Activated naive CD4-positive, alpha-beta T cell treated with Interleukin-2 at 50 U/mL for 16 hours (primary cell): ENCODE results near the gene TCF12.

Source experiments
- DNase-seq: peaks from one replicate; pipeline ENCODE4 v3.0.0-alpha.2; 2020

TCF12 gene

DNA sequence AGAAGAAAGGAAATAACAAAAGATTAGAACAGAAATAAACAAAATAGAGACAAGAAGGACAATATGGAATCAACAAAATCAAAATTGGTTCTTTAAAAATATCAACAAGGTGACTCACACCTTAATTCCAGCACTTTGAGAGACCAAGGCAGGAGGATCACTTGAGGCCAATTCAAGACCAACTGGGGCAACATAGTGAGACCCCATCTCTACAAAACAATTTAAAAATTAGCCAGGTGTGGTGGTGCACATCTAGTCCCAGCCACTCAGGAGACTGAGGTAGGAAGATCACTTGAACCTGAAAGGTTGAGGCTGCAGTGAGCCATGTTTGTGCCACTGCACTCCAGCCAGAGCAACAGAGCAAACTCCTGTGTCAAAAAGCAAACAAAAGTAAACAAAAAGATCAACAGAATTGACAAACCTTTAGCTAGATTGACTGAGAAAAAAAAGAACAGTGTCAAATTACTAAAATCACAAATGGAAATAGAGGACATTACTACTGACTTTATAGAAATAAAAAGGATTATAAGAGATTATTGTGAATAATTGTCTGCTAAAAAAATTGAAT is 267.1 kb downstream of the TCF12 start:
- DNase-seq = no peak

DNA sequence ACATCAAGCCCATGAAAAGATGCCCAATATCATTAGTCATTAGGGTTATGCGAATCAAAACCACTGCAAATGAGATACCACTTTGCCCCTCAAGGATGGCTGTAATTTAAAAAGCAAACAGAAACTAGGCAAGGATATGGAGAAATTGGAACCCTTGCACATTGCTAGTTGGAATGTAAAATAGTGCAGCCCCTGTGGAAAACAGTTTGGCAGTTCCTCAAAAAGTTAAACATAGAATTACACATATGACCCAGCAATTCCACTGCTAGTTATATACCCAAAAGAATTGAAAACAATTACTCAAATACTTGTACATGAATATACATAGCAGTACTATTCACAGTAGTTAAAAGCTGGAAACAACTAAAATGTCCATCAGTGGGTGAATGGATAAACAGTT is 271.0 kb downstream of the TCF12 start:
- no peak for DNase-seq

DNA sequence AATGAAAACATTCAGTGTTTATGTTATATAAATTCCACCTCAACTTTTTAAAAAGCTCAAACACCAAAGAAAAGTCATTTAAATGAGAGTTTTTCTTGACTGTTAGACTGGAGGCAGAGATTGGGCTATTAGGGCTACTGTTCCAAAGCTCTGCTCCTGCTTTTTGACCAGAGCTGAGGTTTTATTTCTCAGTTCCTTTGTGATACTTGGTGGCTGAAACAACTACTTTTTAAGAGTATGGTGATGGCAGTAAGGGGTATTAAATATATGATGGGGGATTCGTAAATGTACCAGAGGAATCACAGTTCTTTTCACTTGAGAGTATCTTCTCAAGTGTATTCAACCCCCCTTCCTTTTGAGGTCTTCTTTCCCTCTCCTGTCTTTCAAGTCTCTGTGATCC is 271.8 kb downstream of the TCF12 start:
- DNase-seq = no peak

- DNase-seq = no peak
Observed at GRCh38 chr15:57193161-57193560, 274.7 kb downstream of the TCF12 start.

GRCh38 chr15:57195326-57195725 is 276.9 kb downstream of the TCF12 start:
- no peak for DNase-seq

DNA sequence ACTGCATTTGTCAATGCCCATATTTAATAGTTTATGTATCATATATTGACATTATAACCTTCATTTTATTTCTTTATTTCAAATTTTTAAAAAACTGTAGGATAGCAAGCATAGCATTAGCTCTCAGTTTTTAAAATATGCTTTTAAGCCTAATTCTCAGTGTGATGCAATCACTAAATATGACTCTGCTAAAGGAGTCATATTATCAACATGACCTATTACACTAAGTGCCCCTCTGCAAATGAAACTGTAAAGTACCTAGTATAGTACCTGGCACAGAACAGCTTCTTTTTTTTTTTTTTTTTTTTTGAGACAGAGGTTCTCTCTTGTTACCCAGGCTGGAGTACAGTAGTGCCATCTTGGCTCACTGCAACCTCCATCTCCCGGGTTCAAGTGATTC is 278.4 kb downstream of the TCF12 start:
- DNase-seq = no peak

GRCh38 chr15:57198131-57198530 is 279.7 kb downstream of the TCF12 start:
- no peak for DNase-seq

DNA sequence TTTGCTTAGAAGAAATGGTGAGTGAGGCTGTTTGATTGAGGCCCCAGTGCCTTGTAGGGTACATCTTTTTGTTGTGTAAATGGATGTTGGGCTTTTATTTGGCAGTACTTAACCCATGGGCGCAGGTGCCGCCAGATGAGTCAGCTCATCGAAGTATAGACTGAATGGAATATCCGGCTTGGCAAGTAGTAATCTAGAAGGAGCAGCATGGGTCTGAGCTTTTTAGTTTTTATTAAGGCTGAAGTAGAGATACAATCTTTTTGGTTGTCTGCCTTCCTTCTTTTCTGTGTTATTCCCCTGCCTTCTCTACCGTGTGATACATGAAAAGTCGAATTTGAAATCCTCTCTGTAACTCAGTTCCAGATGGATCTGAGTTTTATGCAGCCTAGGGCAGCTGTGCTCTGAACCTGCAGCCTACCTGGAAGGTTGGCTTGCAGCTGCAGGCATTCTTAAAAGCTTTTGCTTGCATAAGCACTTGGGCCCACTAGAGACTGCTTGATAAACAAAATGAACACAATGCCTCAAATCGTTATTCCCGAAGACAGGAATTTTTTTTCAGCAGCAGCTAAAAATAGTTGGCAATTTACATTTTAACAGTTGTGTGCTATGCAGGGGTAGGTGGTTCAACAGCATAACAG is 280.3 kb downstream of the TCF12 start:
- no peak for DNase-seq

DNA sequence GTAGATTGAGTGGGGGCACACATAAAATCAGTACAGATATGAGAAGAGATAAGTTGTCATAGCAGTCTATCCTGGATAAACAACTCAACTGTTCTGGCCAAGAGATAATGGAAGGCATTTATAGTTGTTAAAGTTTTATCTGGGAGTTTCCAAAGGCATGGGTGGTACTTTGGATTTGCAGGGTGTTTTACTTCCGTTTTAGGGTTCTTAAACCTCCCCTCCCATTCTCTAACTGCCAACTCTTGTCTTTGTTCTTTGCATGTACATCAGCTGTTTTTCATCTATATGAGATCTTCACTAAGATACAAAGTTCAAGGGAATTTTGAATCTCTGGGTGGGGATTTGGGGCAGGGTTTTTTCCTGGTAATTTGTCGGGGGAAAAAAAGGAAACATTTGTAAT is 283.1 kb downstream of the TCF12 start:
- no peak for DNase-seq

DNA sequence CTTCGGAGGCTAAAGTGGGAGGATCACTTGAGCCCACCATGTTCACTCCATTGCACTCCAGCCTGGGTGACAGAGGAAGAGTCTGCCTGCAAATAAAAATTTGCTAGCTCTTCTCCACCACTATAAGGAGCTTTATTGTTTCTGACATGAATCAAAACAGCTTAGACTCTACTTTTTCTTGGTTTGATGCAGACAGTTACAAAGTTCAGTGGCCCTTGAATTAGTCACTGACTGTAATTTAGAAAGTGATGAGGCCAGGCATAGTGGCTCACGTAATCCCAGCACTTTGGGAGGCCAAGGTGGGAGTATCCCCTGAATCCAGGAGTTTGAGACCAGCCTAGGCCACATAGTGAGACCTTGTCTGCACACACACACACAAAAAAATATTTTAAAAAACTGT is 285.5 kb downstream of the TCF12 start:
- no peak for DNase-seq

- DNase-seq = no peak
Observed at GRCh38 chr15:57205027-57205855, 286.8 kb downstream of the TCF12 start.

GRCh38 chr15:57205996-57206395 is 287.6 kb downstream of the TCF12 start:
- no peak for DNase-seq

DNA sequence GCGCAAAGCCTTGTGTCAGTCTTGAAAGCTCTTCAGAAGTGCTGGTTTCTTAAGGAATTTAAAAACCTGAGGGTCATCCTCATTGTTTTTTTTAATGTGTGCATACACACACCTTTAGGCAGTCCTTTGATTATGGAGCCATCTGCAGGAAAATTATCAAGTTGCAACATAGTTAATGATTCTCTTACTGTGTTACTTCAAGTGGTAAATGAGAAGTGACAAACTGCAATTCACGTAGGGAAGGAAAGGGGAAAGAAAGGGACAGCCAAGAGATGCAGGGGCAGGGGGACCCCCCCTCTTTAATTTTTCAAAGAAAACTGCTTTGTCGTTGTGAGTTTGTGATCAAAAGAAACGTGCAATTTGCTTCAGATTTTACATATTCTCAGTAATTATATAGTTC is 295.4 kb downstream of the TCF12 start:
- no peak for DNase-seq

DNA sequence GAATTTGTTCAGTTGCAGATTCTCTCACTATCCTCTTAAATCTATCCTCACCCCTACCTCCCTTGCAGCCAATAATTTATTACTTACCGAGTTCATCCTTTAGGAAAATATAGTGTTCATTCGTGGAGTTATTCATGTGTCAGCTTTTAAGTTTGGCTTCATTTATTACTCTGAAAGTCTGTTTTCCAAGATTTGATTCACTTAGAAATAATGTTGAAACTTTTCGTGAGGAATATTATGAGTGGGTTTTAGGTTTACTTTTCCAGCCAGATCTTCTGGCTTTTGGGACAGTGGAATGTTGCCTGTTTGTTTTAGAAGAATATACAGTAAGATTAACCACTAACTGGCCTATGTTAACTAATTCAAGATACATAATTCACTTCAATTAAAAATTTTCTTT is 296.9 kb downstream of the TCF12 start:
- DNase-seq = no peak

DNA sequence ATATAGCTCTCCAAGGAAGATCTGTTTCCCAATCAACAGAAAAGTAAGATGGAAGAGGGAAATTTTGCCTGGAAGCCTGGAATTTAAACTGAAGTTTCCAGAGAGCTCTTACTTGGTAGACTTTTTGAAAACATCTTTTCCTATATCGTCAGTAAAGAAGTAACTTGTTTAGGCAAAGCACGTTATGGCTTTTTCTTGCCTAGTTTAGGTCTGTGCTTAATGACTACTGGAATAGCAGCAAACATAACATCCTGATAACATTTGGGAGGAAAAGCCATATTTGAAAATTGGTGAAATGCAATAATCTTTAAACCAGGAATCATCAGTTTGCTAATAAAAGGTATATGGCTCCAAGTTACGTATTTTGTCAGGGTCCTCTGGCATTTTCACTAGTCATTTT is 297.4 kb downstream of the TCF12 start:
- no peak for DNase-seq

- DNase-seq = no peak
Observed at GRCh38 chr15:57216288-57216687, 297.8 kb downstream of the TCF12 start.

GRCh38 chr15:57217778-57218598 is 299.5 kb downstream of the TCF12 start:
- no peak for DNase-seq

DNA sequence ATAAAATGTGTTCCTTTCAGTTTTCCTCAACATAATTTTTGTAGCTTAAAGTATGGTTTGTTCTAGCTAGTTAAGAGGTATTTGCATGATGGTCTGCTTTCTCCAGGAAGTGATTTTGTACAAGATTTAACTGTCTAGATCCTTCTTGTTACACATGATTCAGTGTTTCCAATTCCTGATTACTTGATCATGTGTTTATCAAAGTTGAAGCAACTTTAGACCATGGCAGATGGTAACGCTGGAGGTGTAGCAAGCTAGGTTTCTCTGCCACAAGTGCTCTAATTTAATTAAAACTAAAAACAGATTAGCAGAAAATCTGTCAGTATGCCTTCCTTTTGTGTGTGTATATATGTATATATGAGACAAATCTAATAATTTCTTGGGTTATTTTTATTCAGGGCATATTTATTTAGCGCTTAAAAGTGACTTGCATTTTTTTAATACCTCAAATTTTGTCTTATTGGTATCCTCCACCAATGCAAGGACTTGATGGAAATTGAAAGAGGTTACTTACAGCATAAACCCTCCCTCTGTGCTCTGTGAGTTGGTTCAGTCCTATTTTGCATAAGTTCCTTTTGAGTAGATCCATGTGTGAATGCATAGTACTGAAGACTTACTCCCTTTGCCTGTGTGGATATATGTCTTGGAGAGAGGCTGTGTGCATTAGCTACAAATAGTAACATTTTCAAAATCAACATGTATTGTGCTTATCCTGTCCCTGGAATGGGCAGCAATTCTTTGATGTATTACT is 300.6 kb downstream of the TCF12 start:
- no peak for DNase-seq

- DNase-seq = no peak
Observed at GRCh38 chr15:57220205-57220604, 301.8 kb downstream of the TCF12 start.

DNA sequence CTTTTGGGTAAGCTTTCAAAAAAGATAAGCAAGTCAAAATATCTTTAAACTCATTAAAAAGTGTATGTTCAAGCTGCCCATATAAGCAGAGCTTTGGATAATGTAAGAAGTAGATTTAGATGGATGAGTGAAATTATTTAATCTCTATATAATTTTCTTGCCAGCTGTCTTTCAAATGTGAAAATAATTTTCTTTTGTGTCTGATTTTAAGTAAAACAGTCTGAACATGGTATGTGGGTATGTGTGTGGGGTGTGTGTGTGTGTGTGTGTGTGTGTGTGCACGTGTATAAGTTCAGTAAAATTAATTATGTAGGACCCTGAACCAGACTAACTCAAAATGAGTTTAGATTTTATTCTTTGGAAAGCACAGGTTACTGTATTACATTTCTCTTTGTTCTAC is 302.7 kb downstream of the TCF12 start:
- no peak for DNase-seq

DNA sequence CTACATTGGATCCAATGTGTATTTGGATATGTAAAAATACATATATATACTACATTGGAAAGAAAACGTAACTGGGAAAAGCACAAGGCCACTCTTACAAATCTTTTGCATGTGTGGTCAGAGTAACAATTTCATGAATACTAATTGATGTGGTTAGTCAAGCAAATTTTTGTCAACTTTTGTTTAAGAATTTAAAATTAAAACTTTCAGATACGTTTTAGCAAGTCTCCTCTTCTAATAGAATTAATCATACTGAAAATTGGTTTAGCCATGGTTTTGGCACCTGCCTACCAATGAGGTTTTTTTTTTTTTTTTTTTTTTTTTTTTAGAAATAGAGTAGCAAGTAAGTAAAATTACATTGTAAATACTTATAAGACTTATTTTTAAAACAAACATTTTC is 304.9 kb downstream of the TCF12 start:
- no peak for DNase-seq

GRCh38 chr15:57223887-57224286 is 305.4 kb downstream of the TCF12 start:
- DNase-seq = no peak

- no peak for DNase-seq
Observed at GRCh38 chr15:57224664-57225063, 306.2 kb downstream of the TCF12 start.
